ENCODE results near the gene SEPHS1.

The SEPHS1 gene

GRCh38 chr10:13388478-13389230 is 40.6 kb upstream of the SEPHS1 start:
- TF ChIP-seq CTCF (IDR thresholded peaks at IDR 0.05), result no peak

- TF ChIP-seq CTCF (IDR thresholded peaks at IDR 0.05), result no peak
Measured at GRCh38 chr10:13386021-13386420, 37.9 kb upstream of the SEPHS1 start.

- no peak for TF ChIP-seq CTCF (IDR thresholded peaks at IDR 0.05)
Measured at GRCh38 chr10:13383399-13383761, 35.3 kb upstream of the SEPHS1 start.

GRCh38 chr10:13382703-13383398 is 34.8 kb upstream of the SEPHS1 start:
- TF ChIP-seq CTCF (IDR thresholded peaks at IDR 0.05), result no peak

GRCh38 chr10:13376746-13377145 is 28.7 kb upstream of the SEPHS1 start:
- TF ChIP-seq CTCF (IDR thresholded peaks at IDR 0.05), result no peak

- no peak for TF ChIP-seq CTCF (IDR thresholded peaks at IDR 0.05)
Measured at GRCh38 chr10:13376297-13376696, 28.2 kb upstream of the SEPHS1 start.

- TF ChIP-seq CTCF (IDR thresholded peaks at IDR 0.05), result no peak
Measured at GRCh38 chr10:13375791-13376190, 27.7 kb upstream of the SEPHS1 start.

Measured in LNCAP (cell line).